Gastrocnemius medialis (tissue), 4 donors: ENCODE results near the gene RAD51B.

Source experiments
- CTCF ChIP-seq, 5 experiments: fragments of 450-650 bp in 3 of 5; fragments of 200-600 bp in 2 of 5; sonication (generic) in 2 of 5; IDR thresholded peaks in 4 of 5; conservative IDR thresholded peaks in 1 of 5; 1 replicate in 4 of 5; 2 replicates in 1 of 5; pipeline ENCODE4 v1.5.1; 2016 to 2019; ENCODE audit warnings: antibody characterized with exemption in 5 of 5, mild to moderate bottlenecking in 3 of 5, moderate library complexity in 3 of 5
- POLR2A ChIP-seq, 2 donors: fragments of 450-650 bp; IDR thresholded peaks; one replicate each; pipeline ENCODE4 v1.6.1; 2017; ENCODE audit warnings: antibody characterized with exemption in 2 of 2, mild to moderate bottlenecking in 2 of 2, moderate library complexity in 2 of 2

DNA sequence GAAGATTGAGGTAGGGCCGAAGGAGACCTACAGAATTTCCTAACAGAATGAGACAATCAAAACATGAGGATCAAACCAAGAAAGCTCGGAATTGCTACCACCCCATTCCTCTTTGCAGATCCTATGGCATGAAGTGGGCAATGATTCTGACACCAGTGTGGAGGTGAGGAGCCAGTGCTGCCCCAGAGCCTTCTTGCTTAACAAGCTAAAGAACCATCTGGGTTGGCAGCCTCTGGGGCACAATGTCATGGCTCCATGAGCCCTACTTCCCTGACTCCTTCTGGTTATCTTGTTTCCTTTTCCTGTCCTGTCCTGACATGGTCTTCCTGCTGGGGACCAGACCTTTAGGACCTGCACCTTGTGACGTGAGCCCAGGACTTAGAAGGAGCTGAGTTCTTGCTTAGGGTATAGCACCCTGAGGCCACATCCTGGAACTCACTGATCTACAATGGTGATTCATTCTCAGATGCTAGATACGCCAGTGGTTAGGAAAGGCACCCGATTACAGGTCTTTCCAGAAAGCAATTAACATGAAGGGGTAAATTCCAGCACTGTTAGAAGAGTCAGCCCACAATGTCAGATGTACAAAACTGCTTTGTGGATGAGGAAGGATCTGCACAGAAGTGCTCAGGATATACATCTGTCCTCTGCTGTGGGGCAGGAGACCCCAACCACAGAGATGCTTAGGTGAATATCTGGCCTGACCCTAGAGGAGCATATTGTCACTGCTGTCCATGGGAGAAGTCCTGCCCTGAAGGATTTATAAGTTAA is 649.0 kb downstream of the RAD51B start:
- TF ChIP-seq CTCF (IDR thresholded peaks at IDR 0.05 in 4 of 5, conservative IDR thresholded peaks at IDR 0.05 in 1 of 5) (no peak), POLR2A (IDR thresholded peaks at IDR 0.05) (no peak)
